Smooth muscle cell (in vitro differentiated cells): Measurements from ENCODE around the gene SRPK1. TPM values are rescaled to one million over a fixed set of nuclear protein-coding genes. Genes with fewer than 3 reads are reported as not detected.
A peak's percentile ranks its signal among the peaks of the same experiment; 100 is the strongest.

Source experiments
- DNase-seq: peaks from one replicate; lab custom pipeline; 2025; ENCODE audit not compliant: unreplicated experiment; lab: John Stamatoyannopoulos, UW
- H2AFZ ChIP-seq: fragments of 200-600 bp; sonication (generic); 2 replicates; pipeline ENCODE4 v1.6.0; 2016; ENCODE audit warnings: antibody characterized with exemption, low read depth, mild to moderate bottlenecking
- H3F3A ChIP-seq: fragments of 200-600 bp; sonication (generic); 2 replicates; pipeline ENCODE4 v1.6.0; 2017; ENCODE audit warnings: antibody characterized with exemption, low read depth
- H3K27ac ChIP-seq: fragments of 200-600 bp; sonication (generic); 2 replicates; pipeline ENCODE4 v1.5.1; 2016; ENCODE audit warnings: low read depth, mild to moderate bottlenecking
- H3K27me3 ChIP-seq: fragments of 200-600 bp; sonication (generic); 2 replicates; pipeline ENCODE4 v1.6.1; 2016; ENCODE audit warnings: low read depth, mild to moderate bottlenecking
- H3K36me3 ChIP-seq: fragments of 200-600 bp; sonication (generic); 2 replicates; pipeline ENCODE4 v1.5.1; 2016; ENCODE audit warnings: low read depth
- H3K4me1 ChIP-seq: fragments of 200-600 bp; sonication (generic); 2 replicates; pipeline ENCODE4 v1.5.1; 2016; ENCODE audit warnings: low read depth
- H3K4me2 ChIP-seq: fragments of 200-600 bp; sonication (generic); 2 replicates; pipeline ENCODE4 v1.6.0; 2016; ENCODE audit warnings: mild to moderate bottlenecking
- H3K4me3 ChIP-seq: fragments of 200-600 bp; sonication (generic); 2 replicates; pipeline ENCODE4 v1.5.1; 2016; ENCODE audit warnings: mild to moderate bottlenecking
- H3K79me2 ChIP-seq: fragments of 200-600 bp; sonication (generic); 2 replicates; pipeline ENCODE4 v1.6.0; 2016; ENCODE audit warnings: low read depth, mild to moderate bottlenecking
- H3K9ac ChIP-seq: fragments of 200-600 bp; sonication (generic); 2 replicates; pipeline ENCODE4 v1.6.0; 2016; ENCODE audit warnings: low read depth
- H3K9me3 ChIP-seq: fragments of 200-600 bp; sonication (generic); replicated peaks from 2 replicates; pipeline ENCODE4 v1.5.1; 2016; ENCODE audit warnings: low read depth
- H4K20me1 ChIP-seq: fragments of 200-600 bp; sonication (generic); 2 replicates; pipeline ENCODE4 v1.6.0; 2016; ENCODE audit warnings: low read depth
- CTCF ChIP-seq: fragments of 200-600 bp; sonication (generic); IDR thresholded peaks from 2 replicates; pipeline ENCODE4 v1.5.1; 2017; ENCODE audit warnings: borderline replicate concordance, mild to moderate bottlenecking, antibody characterized with exemption; ENCODE audit not compliant: insufficient read depth, poor library complexity, severe bottlenecking
- WGBS: methylation state at CpG from one replicate; pipeline ENCODE4 v1.1.7; 2016; ENCODE audit warnings: low lambda C conversion rate; 5-methylcytosine and 5-hydroxymethylcytosine counted together
- polyA plus RNA-seq: library from polyadenylated mRNA; unstranded; fragments of >200 nt; fragmentation: Nextera tagmentation; extraction: Ambion mirVana; gene quantifications from 2 replicates; pipeline ENCODE4 v1.2.1, GENCODE V29; 2016
- total RNA-seq: library from RNA; depleted of rRNA; stranded (reverse); fragments of >200 nt; gene quantifications from 2 replicates; pipeline ENCODE4 v1.2.3, GENCODE V29; 2014

SRPK1 gene
- total and polyA plus RNA-seq, 2 experiments from 2014 or later = 28.2 to 45.7 TPM

DNA sequence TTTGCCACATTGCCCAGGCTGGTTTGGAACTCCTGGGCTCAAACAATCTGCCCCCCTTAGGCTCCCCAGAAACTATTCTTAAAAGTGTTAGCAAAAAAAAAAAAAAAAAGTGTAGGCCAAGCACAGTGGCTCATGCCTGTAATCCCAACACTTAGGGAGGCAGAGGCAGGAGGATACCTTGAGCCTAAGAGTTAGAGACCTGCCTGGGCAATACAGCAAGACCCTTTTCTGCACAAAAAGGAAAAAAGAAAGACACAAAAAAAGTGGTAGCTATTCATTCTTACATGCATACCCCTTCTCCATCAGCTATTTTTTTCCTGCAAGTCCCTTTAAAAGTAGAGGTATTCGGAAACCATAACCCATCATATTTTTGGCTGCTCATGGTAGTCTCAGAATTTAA lies 3.2 kb upstream of the SRPK1 start:
- WGBS = 91% methylated on average over 1 of the region's 1 CpG
- DNase-seq = no peak

GRCh38 chr6:35922139-35922554 lies 1.2 kb upstream of the SRPK1 start:
- Histone ChIP-seq H3K27ac (no peak overlapping the region), H3K36me3 (no peaks in the 10 kb centered on the region), H2AFZ (no peak overlapping the region), H3F3A (no peaks in the 10 kb centered on the region), H3K79me2 (peaks cover 27% of the 10 kb centered on the region), H3K4me1 (peaks cover 27% of the 10 kb centered on the region), H3K4me2 (no peak overlapping the region), H4K20me1 (peaks cover 19% of the 10 kb centered on the region), H3K4me3 (peak overlapping the region; percentile 88), H3K9ac (no peak overlapping the region), H3K27me3 (no peaks in the 10 kb centered on the region), H3K9me3 (no peaks in the 10 kb centered on the region)
- DNase-seq = no peak
- TF ChIP-seq CTCF = no peak
- 84% methylated on average over 5 of the region's 5 CpGs for WGBS

More for the DNA sequence above, 3.2 kb upstream of the SRPK1 start:
- no peaks in the 10 kb centered on the region for H3K36me3 ChIP-seq
- no peak overlapping the region for H3K9ac ChIP-seq
- H3K27me3 ChIP-seq = no peaks in the 10 kb centered on the region
- peaks cover 1% of the 10 kb centered on the region for H4K20me1 ChIP-seq
- H3K4me2 ChIP-seq = no peak overlapping the region
- no peak for TF ChIP-seq CTCF
- H3K79me2 ChIP-seq = peaks cover 11% of the 10 kb centered on the region
- H3K27ac ChIP-seq = no peak overlapping the region
- no peaks in the 10 kb centered on the region for H3F3A ChIP-seq
- no peak overlapping the region for H2AFZ ChIP-seq
- peaks cover 15% of the 10 kb centered on the region for H3K4me1 ChIP-seq
- H3K4me3 ChIP-seq = no peak overlapping the region
- no peaks in the 10 kb centered on the region for H3K9me3 ChIP-seq

DNA sequence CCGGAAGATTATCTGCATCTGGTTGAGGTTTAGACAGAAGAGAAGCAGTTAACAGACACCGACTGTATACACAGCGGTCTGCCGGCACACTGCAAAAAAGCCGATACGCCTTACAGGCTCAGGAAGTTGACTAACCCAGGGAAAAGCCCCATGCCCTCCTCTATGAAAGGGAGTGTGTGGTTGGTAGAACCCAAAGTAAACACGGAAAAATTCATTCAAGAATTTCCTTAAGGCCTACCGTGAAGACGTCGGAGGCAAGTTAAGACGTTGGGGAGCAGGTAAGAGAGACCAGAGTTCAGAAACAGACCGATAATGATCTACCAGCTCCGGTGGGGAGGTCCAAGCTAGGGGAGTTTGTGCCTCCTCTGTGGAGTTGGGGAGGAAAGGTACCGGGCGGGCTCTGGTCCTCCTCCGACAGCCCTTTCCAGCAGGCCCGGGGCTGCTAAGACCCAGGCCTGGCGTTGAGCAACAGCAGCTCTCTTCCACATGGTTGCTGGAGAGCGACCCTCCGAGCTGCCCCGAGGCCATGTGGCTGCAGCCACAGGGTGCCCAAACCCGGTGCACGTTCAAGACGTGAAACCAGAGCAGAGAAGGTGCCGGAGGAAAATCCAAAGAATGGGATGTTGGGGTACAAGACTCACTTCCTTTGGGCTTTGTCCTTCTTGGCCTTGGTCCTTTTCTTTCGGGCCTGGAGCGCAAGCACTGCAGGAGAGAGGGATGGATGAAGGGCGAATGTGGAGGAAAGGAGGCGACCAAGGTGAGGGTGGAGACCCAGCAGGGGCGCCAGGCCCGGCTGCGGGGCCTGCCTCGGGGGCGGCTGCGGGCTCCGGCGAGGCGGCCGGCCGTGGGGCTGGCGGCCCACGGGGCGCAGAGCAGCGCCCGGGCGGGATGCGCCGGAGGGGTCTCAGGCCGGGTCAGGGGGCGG lies 809 bp downstream of the SRPK1 start:
- peaks cover 33% of the 10 kb centered on the region for H4K20me1 ChIP-seq
- H3K9ac ChIP-seq = peak overlapping the region; percentile 44
- WGBS = under 1% methylated on average over 42 of the region's 50 CpGs
- H2AFZ ChIP-seq = peak overlapping the region; percentile 95
- peaks cover 27% of the 10 kb centered on the region for H3K4me1 ChIP-seq
- H3K4me3 ChIP-seq = peak overlapping the region; percentile 88
- no peak for DNase-seq
- H3K36me3 ChIP-seq = no peaks in the 10 kb centered on the region
- H3K9me3 ChIP-seq = no peaks in the 10 kb centered on the region
- no peaks in the 10 kb centered on the region for H3F3A ChIP-seq
- peak overlapping the region; percentile 64 for H3K27ac ChIP-seq
- peaks cover 43% of the 10 kb centered on the region for H3K79me2 ChIP-seq
- peak overlapping the region; percentile 89 for H3K4me2 ChIP-seq
- H3K27me3 ChIP-seq = no peaks in the 10 kb centered on the region
- TF ChIP-seq CTCF = no peak
